Measurements from ENCODE around the gene CTNNA2.

DNA sequence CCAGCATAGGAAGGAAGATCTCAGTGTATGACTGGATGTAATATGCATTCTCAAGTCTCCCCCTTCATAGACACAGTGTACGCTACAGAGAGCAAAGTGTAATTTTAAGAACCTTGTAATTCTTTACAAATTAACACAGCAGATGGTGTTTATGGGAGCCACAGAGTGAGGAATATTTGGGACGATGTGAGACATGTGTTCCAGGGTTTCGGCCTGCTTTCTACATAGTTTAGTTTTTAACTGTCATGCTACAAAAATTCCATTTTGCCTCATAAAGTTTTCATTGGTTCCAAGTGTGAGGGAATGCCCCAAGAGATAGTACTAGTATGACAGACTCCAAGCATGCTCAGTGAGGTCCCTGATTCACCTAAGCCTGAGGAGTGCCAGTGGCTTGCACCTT lies 867.9 kb downstream of the CTNNA2 start:
- TF ChIP-seq CTCF (IDR thresholded peaks at IDR 0.05; ENCODE audit: low read depth, low read length) (no peak), EZH2phosphoT487 (IDR thresholded peaks at IDR 0.05; ENCODE audit: low read depth) (no peak)

All from OCI-LY3 (cell line).